Lung (tissue), 12 donors: ENCODE results near the gene CETP. TPM values are rescaled to one million over a fixed set of nuclear protein-coding genes. Genes with fewer than 3 reads are reported as not detected.

ENCODE experiments used
- ATAC-seq: fragments of 200-7000 bp; cut with Tn5 transposase; one replicate; pipeline ENCODE4 v1.9.1; 2020; ENCODE audit warnings: moderate number of reproducible peaks; ENCODE audit not compliant: insufficient read depth, low FRiP score
- DNase-seq, 3 donors: peaks; one replicate each; pipeline ENCODE4 v3.0.0-alpha.2; 2013 to 2017
- H3K27ac ChIP-seq, 2 donors: one replicate each; pipeline ENCODE4 v1.5.1; 2013; ENCODE audit warnings: mild to moderate bottlenecking in 2 of 2, moderate library complexity in 2 of 2, control low read depth in 1 of 2, inconsistent platforms in 1 of 2, low read depth in 1 of 2, low read length in 1 of 2
- H3K27me3 ChIP-seq, 3 donors: one replicate each; pipeline ENCODE4 v1.5.1; 2013; ENCODE audit warnings: low read length in 2 of 3; ENCODE audit not compliant: control insufficient read depth in 3 of 3, insufficient read depth in 3 of 3
- H3K36me3 ChIP-seq, 4 donors: one replicate each; pipeline ENCODE4 v1.5.1; 2013; ENCODE audit warnings: low read length in 4 of 4, mild to moderate bottlenecking in 1 of 4, moderate library complexity in 1 of 4; ENCODE audit not compliant: control insufficient read depth in 4 of 4, insufficient read depth in 4 of 4
- H3K4me1 ChIP-seq, 5 donors: one replicate each; pipeline ENCODE4 v1.5.1; 2013; ENCODE audit warnings: low read length in 5 of 5, mild to moderate bottlenecking in 2 of 5, moderate library complexity in 1 of 5; ENCODE audit not compliant: control insufficient read depth in 5 of 5, insufficient read depth in 5 of 5
- H3K4me3 ChIP-seq: one replicate; pipeline ENCODE4 v1.5.1; 2013; ENCODE audit warnings: mild to moderate bottlenecking, control low read depth, moderate library complexity
- H3K9ac ChIP-seq, 2 donors: one replicate each; pipeline ENCODE4 v1.5.1; 2013; ENCODE audit warnings: low read length in 2 of 2, control low read depth in 1 of 2; ENCODE audit not compliant: insufficient read depth in 1 of 2
- H3K9me3 ChIP-seq, 4 donors: one replicate each; pipeline ENCODE4 v1.5.1; 2013; ENCODE audit warnings: low read length in 3 of 4, mild to moderate bottlenecking in 1 of 4, moderate library complexity in 1 of 4; ENCODE audit not compliant: control insufficient read depth in 4 of 4, insufficient read depth in 3 of 4
- CTCF ChIP-seq: IDR thresholded peaks from 2 replicates; pipeline ENCODE4 v1.5.1; 2012; ENCODE audit warnings: mild to moderate bottlenecking; ENCODE audit errors: control extremely low read depth, extremely low read depth
- WGBS, 2 donors: extraction: QIAGEN DNeasy Blood & Tissue Kit; methylation state at CpG; one replicate each; pipeline ENCODE4 v1.1.7; 2013; 5-methylcytosine and 5-hydroxymethylcytosine counted together
- polyA plus RNA-seq, 2 donors: library from polyadenylated mRNA; stranded (reverse); fragments of 200-250 nt; gene quantifications; one replicate each; pipeline ENCODE4 v1.2.1, GENCODE V29; 2013
- total RNA-seq, 2 donors: library from RNA; depleted of rRNA in 1 of 2; stranded (reverse); fragments of >200 nt in 1 of 2; gene quantifications; one replicate each; pipeline ENCODE4 v1.2.1, GENCODE V29; 2014 to 2021
- donor health status: control.
- donor health status: control.
- donor health status: Bipolar disorder and iron deficiency.
- donor health status: healthy.
- donor health status: DM: yes; HTN: yes; CAD: no.

CETP gene
- total and polyA plus RNA-seq, 4 donors, result 0.71 to 8.4 (median 0.83) TPM

- WGBS, 2 donors, result 79 to 82% methylated on average over 5 of the region's 5 CpGs
- no peak for ATAC-seq
Measured at GRCh38 chr16:56936950-56937349, 24.8 kb upstream of the CETP start.

GRCh38 chr16:56938664-56939513 is 22.9 kb upstream of the CETP start:
- no peak overlapping the region for H3K4me3 ChIP-seq
- H3K9me3 ChIP-seq, result no peaks in the 10 kb centered on the region
- TF ChIP-seq CTCF, result no peak
- no peak overlapping the region for H3K9ac ChIP-seq
- no peak for ATAC-seq
- H3K4me1 ChIP-seq, result peaks cover 0 to 9% (median 4%) of the 10 kb centered on the region in 5 donors
- H3K36me3 ChIP-seq, result peaks cover 48 to 68% (median 60%) of the 10 kb centered on the region in 4 donors
- 68 to 80% methylated on average over 8 of the region's 8 CpGs for WGBS, 2 donors
- H3K27me3 ChIP-seq, result no peaks in the 10 kb centered on the region
- DNase-seq, result no peak
- peak overlapping the region in 1 of 2 donors; percentile 2 for H3K27ac ChIP-seq

More at GRCh38 chr16:56936950-56937349, 24.8 kb upstream of the CETP start:
- H3K9ac ChIP-seq, result no peak overlapping the region
- peaks cover 0 to 18% (median 9%) of the 10 kb centered on the region in 5 donors for H3K4me1 ChIP-seq
- TF ChIP-seq CTCF, result no peak
- H3K4me3 ChIP-seq, result no peak overlapping the region
- peaks cover 35 to 62% (median 47%) of the 10 kb centered on the region in 4 donors for H3K36me3 ChIP-seq
- H3K9me3 ChIP-seq, result no peaks in the 10 kb centered on the region
- no peak for DNase-seq
- H3K27me3 ChIP-seq, result no peaks in the 10 kb centered on the region
- H3K27ac ChIP-seq, result no peak overlapping the region

- H3K9ac ChIP-seq, result no peak overlapping the region
- WGBS, 2 donors, result 61 to 72% methylated on average over 4 of the region's 4 CpGs
- peaks cover 52 to 75% (median 66%) of the 10 kb centered on the region in 4 donors for H3K36me3 ChIP-seq
- DNase-seq, result peak in 1 of 3 donors; percentile 47
- ATAC-seq, result no peak
- H3K4me1 ChIP-seq, result peaks cover 0 to 9% (median 3%) of the 10 kb centered on the region in 5 donors
- TF ChIP-seq CTCF, result no peak
- no peak overlapping the region for H3K4me3 ChIP-seq
- H3K9me3 ChIP-seq, result no peaks in the 10 kb centered on the region
- no peaks in the 10 kb centered on the region for H3K27me3 ChIP-seq
- no peak overlapping the region for H3K27ac ChIP-seq
Measured at GRCh38 chr16:56939801-56940200, 21.9 kb upstream of the CETP start.
